Coronary artery (tissue), 2 donors: Measurements from ENCODE around the gene FAM117B.

Experiments used
- DNase-seq: peaks from one replicate; pipeline ENCODE4 v3.0.0-alpha.2; 2017; ENCODE audit warnings: low spot score
- H3K27ac ChIP-seq, 2 donors: fragments of 200-600 bp; sonication (generic); one replicate each; pipeline ENCODE4 v1.5.1; 2016 to 2019
- H3K4me3 ChIP-seq: fragments of 200-600 bp; sonication (generic); 2 replicates; pipeline ENCODE4 v1.5.1; 2016; ENCODE audit warnings: mild to moderate bottlenecking, moderate library complexity
- TF ChIP-seq, protein P1 (sequence below): fragments of 200-600 bp; sonication (generic); IDR thresholded peaks from one replicate; pipeline ENCODE4 v1.5.1; 2019; ENCODE audit warnings: antibody characterized with exemption

Gene FAM117B

DNA sequence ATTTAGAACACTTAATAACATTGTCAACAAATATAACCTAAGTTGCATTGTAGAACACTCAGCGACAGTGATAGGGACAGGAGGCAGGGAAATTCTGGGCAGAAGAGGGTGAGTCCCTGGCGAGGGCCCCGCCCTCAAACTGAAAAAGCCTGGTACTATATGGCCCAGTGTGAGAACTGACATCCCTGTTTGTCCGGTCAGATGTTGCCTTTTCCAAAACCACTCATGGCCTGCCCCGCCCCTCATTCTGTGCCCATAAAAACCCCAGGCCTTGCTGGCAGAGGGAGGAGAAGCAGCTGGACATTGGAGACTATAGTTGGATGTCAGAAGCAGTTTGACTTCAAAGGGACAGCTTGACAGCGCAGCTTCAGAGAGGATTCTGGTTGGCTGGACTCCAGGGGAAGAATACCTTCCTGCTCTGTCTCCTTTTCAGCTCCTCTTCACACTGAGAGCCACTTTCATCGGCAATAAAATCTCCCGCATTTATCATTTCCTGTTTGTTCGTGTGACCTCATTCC is 47.0 kb downstream of the FAM117B start:
- H3K27ac ChIP-seq, result no peak overlapping the region
- TF ChIP-seq, protein P1, sequence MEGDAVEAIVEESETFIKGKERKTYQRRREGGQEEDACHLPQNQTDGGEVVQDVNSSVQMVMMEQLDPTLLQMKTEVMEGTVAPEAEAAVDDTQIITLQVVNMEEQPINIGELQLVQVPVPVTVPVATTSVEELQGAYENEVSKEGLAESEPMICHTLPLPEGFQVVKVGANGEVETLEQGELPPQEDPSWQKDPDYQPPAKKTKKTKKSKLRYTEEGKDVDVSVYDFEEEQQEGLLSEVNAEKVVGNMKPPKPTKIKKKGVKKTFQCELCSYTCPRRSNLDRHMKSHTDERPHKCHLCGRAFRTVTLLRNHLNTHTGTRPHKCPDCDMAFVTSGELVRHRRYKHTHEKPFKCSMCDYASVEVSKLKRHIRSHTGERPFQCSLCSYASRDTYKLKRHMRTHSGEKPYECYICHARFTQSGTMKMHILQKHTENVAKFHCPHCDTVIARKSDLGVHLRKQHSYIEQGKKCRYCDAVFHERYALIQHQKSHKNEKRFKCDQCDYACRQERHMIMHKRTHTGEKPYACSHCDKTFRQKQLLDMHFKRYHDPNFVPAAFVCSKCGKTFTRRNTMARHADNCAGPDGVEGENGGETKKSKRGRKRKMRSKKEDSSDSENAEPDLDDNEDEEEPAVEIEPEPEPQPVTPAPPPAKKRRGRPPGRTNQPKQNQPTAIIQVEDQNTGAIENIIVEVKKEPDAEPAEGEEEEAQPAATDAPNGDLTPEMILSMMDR, result no peak
- no peak overlapping the region for H3K4me3 ChIP-seq
- no peak for DNase-seq

- TF ChIP-seq, protein P1, result no peak
- Histone ChIP-seq H3K27ac (no peak overlapping the region), H3K4me3 (no peak overlapping the region)
- DNase-seq, result no peak
Measured at GRCh38 chr2:202682274-202682673, 47.5 kb downstream of the FAM117B start.

GRCh38 chr2:202687276-202687675 is 52.5 kb downstream of the FAM117B start:
- no peak overlapping the region for H3K4me3 ChIP-seq
- DNase-seq, result no peak
- no peak overlapping the region for H3K27ac ChIP-seq
- TF ChIP-seq, protein P1, result no peak

DNA sequence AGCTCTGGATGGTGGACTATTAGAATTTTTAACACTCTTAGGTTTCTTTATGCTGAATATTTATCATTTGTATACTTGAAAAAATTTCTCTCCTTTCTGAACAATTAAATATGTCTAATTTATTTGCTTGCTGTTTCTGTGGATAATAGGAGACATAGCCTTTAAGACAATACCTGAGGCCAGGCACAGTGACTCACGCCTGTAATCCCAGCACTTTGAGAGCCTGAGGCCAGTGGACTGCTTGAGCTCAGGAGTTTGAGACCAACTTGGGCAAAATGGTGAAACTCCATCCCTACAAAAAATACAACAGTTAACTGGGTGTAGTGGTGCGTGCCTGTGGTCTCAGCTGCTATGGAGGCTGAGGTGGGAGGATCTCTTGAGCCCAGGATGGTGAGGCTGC is 54.7 kb downstream of the FAM117B start:
- Histone ChIP-seq H3K4me3 (no peak overlapping the region), H3K27ac (no peak overlapping the region)
- DNase-seq, result no peak
- TF ChIP-seq, protein P1, result no peak

GRCh38 chr2:202689898-202690297 is 55.1 kb downstream of the FAM117B start:
- no peak overlapping the region for H3K27ac ChIP-seq
- TF ChIP-seq, protein P1, result no peak
- no peak overlapping the region for H3K4me3 ChIP-seq
- no peak for DNase-seq

- no peak overlapping the region for H3K4me3 ChIP-seq
- DNase-seq, result no peak
- TF ChIP-seq, protein P1, result no peak
- H3K27ac ChIP-seq, result no peak overlapping the region
Measured at GRCh38 chr2:202690321-202690900, 55.6 kb downstream of the FAM117B start.

- H3K27ac ChIP-seq, result no peak overlapping the region
- TF ChIP-seq, protein P1, result no peak
- no peak for DNase-seq
- no peak overlapping the region for H3K4me3 ChIP-seq
Measured at GRCh38 chr2:202693503-202693902, 58.7 kb downstream of the FAM117B start.
